GM10248 (cell line): ENCODE data around the gene LBP.

Experiments used
- CTCF ChIA-PET: fragments of 300-600 bp; sonication (Branson Sonifier 250); formaldehyde crosslinking; extraction: SDS; loops from one replicate; lab custom pipeline; 2021; ENCODE audit warnings: antibody characterized with exemption; lab: Yijun Ruan, JAX
- POLR2A ChIA-PET: fragments of 350-650 bp; sonication (Branson Sonifier 250); formaldehyde crosslinking; extraction: SDS; loops from one replicate; lab custom pipeline; 2020; ENCODE audit warnings: antibody characterized with exemption; lab: Yijun Ruan, JAX
- DNase-seq: peaks from one replicate; pipeline ENCODE4 v3.0.0; 2012; ENCODE audit errors: extremely low spot score
- CTCF ChIP-seq: IDR thresholded peaks from 2 replicates; pipeline ENCODE4 v1.5.1; 2012; ENCODE audit warnings: mild to moderate bottlenecking, low read depth; ENCODE audit errors: extremely low read depth, missing control alignments, control extremely low read depth

The LBP gene

DNA sequence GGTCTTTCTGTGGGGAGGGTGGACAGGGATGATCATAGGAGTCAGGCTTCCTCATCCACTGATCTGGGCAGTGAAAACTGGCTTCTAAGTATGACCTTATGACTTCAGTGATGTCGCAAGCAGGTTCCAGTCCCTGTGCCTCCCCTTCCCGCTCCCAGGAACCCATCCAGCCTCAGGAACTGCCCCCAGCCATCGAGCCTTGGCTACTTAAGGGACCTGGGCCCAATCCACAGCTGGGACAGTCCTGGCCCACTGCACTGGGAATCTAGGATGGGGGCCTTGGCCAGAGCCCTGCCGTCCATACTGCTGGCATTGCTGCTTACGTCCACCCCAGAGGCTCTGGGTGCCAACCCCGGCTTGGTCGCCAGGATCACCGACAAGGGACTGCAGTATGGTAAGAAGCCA is at the start of gene LBP:
TSS of gene LBP (plus strand) at position 236 of the 405 bp plus-strand sequence. CDS start at position 271, 35 bp downstream.
- TF ChIP-seq CTCF = no peak
- ChIA-PET CTCF (interaction anchor here (1.4 kb wide), 1 partner anchor 10 kb away, joined by 3 read pairs; no protein-coding TSS in a partner anchor), POLR2A (no interaction called here)
- DNase-seq = no peak

DNA sequence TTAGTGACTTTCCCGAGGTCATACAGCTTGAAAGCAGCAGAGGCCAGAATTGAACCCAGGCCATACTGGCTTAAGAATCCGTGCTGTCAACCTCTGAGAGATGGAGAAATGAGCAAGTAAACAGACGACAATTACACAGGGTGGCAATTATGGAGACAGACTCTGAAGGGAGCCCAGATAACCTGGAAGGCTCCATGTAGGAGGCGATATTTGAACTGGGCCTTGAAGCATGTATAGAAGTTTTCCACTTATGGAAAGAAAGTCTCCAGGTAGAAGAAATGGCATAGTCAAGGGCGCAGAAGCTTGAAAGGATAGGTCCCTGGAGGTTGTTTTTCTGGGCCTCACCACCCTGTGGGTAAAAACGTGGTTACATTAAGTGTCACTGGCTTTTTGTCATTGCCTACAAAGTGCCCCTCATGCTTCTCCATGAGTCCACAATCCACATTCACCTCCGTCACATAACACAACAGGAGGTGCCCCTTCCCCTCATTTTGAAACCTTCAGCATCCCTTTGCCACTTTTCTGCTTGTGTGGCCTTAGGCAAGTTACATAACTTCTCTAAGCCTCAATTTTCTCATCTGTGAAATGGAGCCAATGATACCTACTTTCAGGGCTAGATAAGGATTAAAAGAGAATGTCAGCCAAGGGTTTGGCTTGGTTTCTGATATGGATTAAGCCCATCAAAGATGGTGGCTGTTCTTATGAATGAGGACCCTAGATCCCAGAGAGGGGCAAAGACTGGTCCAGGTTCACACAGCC is 48.2 kb upstream of the LBP start:
- no peak for DNase-seq
- CTCF ChIA-PET = interaction anchor here (1.0 kb wide), 1 partner anchor 79 kb away, joined by 3 read pairs; no protein-coding TSS in a partner anchor
- TF ChIP-seq CTCF = no peak
- POLR2A ChIA-PET = no interaction called here

- DNase-seq = no peak
- no peak for TF ChIP-seq CTCF
- POLR2A ChIA-PET = interaction anchor here (0.6 kb wide), 1 partner anchor 250 kb away, joined by 5 read pairs; no protein-coding TSS in a partner anchor
- CTCF ChIA-PET = interaction anchor here (1.0 to 1.4 kb wide), 3 partner anchors 78 to 110 kb away, joined by 3 to 4 read pairs (median 3); no protein-coding TSS in a partner anchor
These were observed 47.5 kb upstream of the LBP start for GRCh38 chr20:38298768-38299288.

DNA sequence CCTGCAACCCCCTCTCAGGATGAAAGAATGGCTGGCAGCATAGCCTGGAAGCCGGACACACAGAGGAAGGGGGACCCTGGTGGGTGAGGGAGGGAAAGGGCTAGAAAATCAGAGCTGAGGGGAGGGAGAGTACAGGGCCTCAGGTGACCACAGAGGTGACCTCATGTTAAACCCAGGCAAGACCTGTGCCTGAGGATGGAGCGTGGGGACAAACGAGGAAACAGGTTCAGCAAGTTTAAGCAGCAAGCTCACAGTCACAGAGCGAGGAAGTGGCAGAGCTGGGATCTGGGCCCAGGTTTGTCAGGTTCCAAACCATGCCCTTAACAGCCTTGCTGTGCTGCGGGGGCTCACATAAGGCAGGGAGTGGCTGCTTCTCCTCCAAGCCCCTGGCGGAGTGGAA is 46.3 kb upstream of the LBP start:
- no peak for DNase-seq
- CTCF ChIA-PET = interaction anchor here (1.3 to 1.4 kb wide), 2 partner anchors 79 to 108 kb away, joined by 3 to 4 read pairs; no protein-coding TSS in a partner anchor
- POLR2A ChIA-PET = no interaction called here
- no peak for TF ChIP-seq CTCF

- TF ChIP-seq CTCF = no peak
- CTCF ChIA-PET = interaction anchor here (1.4 kb wide), 1 partner anchor 79 kb away, joined by 4 read pairs; no protein-coding TSS in a partner anchor
- DNase-seq = no peak
- POLR2A ChIA-PET = no interaction called here
These were observed 45.8 kb upstream of the LBP start for GRCh38 chr20:38300438-38300837.

DNA sequence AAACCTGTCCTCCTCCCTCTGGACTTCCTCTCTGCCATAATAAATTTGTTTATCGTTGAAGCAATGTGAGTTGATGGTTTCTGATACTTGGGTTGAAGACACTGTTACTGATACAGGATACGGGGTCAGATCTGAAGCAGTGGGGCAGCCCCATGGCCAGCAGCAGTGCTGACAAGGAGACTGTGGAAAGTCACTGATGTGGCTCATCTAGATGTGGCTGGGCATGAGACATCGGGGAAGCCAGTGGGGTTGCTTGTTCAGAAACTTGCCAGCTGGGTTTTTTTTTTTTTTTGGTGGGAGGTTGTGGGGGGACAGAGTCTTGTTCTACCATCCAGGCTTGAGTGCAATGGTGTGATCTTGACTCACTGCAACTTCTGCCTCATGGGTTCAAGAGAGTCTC is 45.0 kb upstream of the LBP start:
- DNase-seq = no peak
- ChIA-PET CTCF (no interaction called here), POLR2A (interaction anchor here (0.7 kb wide), 1 partner anchor 421 kb away, joined by 5 read pairs; no protein-coding TSS in a partner anchor)
- no peak for TF ChIP-seq CTCF
